ENCODE results near the gene COL7A1. TPM values are rescaled to one million over a fixed set of nuclear protein-coding genes. Genes with fewer than 3 reads are reported as not detected.

COL7A1 gene
- total and polyA plus RNA-seq, 7 donors = 1.4 to 15.4 (median 3.0) TPM

DNA sequence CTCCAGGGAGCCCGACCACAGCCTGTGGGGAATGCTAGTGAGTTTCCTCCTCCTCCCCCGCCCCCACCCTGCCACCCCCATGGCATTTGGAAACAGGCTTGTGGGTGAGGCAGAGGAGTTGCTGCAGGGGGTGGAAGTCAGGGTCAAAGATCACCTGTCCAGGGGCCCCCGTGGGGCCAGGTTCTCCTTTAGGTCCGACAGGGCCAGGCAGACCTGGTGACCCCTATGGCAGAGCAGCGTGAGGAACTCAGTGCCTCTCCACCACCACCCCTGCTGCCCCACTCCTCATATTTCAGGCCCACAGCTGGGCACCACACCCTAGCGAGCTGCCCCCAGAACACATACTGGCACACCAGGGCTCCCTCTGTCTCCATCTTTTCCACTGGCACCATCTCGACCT lies 22.6 kb downstream of the COL7A1 start:
- 76 to 80% methylated on average over 7 of the region's 7 CpGs for WGBS, 2 donors
- Histone ChIP-seq H3K36me3 (no peaks in the 10 kb centered on the region), H3K27ac (no peak overlapping the region), H3K4me1 (no peaks in the 10 kb centered on the region), H3K4me3 (no peak overlapping the region), H3K9me3 (no peaks in the 10 kb centered on the region), H3K27me3 (no peaks in the 10 kb centered on the region)
- intact Hi-C loops (cut with DNase I) = no loop called here
- TF ChIP-seq, protein P1, sequence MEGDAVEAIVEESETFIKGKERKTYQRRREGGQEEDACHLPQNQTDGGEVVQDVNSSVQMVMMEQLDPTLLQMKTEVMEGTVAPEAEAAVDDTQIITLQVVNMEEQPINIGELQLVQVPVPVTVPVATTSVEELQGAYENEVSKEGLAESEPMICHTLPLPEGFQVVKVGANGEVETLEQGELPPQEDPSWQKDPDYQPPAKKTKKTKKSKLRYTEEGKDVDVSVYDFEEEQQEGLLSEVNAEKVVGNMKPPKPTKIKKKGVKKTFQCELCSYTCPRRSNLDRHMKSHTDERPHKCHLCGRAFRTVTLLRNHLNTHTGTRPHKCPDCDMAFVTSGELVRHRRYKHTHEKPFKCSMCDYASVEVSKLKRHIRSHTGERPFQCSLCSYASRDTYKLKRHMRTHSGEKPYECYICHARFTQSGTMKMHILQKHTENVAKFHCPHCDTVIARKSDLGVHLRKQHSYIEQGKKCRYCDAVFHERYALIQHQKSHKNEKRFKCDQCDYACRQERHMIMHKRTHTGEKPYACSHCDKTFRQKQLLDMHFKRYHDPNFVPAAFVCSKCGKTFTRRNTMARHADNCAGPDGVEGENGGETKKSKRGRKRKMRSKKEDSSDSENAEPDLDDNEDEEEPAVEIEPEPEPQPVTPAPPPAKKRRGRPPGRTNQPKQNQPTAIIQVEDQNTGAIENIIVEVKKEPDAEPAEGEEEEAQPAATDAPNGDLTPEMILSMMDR (IDR thresholded peaks at IDR 0.05) = no peak
- TF ChIP-seq POLR2AphosphoS5 (IDR thresholded peaks at IDR 0.05) (no peak), POLR2A (IDR thresholded peaks at IDR 0.05) (no peak), EP300 (IDR thresholded peaks at IDR 0.05) (no peak)
- no peak for DNase-seq

DNA sequence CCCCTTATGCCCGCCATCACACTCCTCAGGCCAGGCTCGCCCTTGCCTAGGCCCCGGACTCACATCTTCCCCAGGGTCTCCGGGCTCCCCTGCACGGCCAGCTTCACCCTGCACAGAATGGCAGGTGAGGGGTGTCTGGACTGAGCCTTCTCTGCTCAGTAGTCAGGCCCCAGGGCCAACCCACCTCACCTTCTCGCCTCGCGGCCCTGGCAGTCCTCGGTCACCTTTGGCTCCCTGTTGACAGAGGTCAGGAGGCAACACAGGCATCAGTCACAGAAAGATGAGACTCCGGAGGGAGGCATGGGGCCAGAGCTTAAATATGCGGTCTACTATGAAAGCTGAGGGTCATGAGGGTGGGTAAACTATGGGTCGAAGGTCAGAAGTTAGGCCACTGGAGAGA lies 23.2 kb downstream of the COL7A1 start:
- Histone ChIP-seq H3K4me3 (no peak overlapping the region), H3K9me3 (no peaks in the 10 kb centered on the region), H3K4me1 (no peaks in the 10 kb centered on the region), H3K36me3 (no peaks in the 10 kb centered on the region), H3K27me3 (no peaks in the 10 kb centered on the region), H3K27ac (no peak overlapping the region)
- WGBS, 2 donors = 87 to 90% methylated on average over 12 of the region's 12 CpGs
- no peak for DNase-seq
- TF ChIP-seq POLR2A (IDR thresholded peaks at IDR 0.05) (no peak), EP300 (IDR thresholded peaks at IDR 0.05) (no peak), POLR2AphosphoS5 (IDR thresholded peaks at IDR 0.05) (no peak)
- TF ChIP-seq, protein P1 (IDR thresholded peaks at IDR 0.05) = no peak
- intact Hi-C loops (cut with DNase I) = no loop called here

GRCh38 chr3:48569808-48570450 lies 25.2 kb downstream of the COL7A1 start:
- Histone ChIP-seq H3K9me3 (no peaks in the 10 kb centered on the region), H3K27ac (no peak overlapping the region), H3K4me3 (no peak overlapping the region), H3K36me3 (no peaks in the 10 kb centered on the region), H3K27me3 (no peaks in the 10 kb centered on the region), H3K4me1 (peaks cover 0 to 4% (median 0%) of the 10 kb centered on the region in 4 donors)
- 86 to 89% methylated on average over 18 of the region's 18 CpGs for WGBS, 2 donors
- no peak for TF ChIP-seq POLR2AphosphoS5 (IDR thresholded peaks at IDR 0.05)
- TF ChIP-seq, protein P1 (IDR thresholded peaks at IDR 0.05) = no peak
- no peak for TF ChIP-seq EP300 (IDR thresholded peaks at IDR 0.05)
- no peak for TF ChIP-seq POLR2A (IDR thresholded peaks at IDR 0.05)
- no peak for DNase-seq
- intact Hi-C loops (cut with DNase I) = no loop called here

- TF ChIP-seq, protein P1 (IDR thresholded peaks at IDR 0.05) = no peak
- TF ChIP-seq EP300 (IDR thresholded peaks at IDR 0.05) = no peak
- no peak for TF ChIP-seq POLR2AphosphoS5 (IDR thresholded peaks at IDR 0.05)
- TF ChIP-seq POLR2A (IDR thresholded peaks at IDR 0.05) = no peak
- no peak overlapping the region for H3K27ac ChIP-seq
- intact Hi-C loops (cut with DNase I) = no loop called here
Measured at GRCh38 chr3:48569400-48569799, 25.7 kb downstream of the COL7A1 start.

GRCh38 chr3:48568476-48568875 lies 26.7 kb downstream of the COL7A1 start:
- Histone ChIP-seq H3K27ac (no peak overlapping the region), H3K27me3 (no peaks in the 10 kb centered on the region), H3K9me3 (no peaks in the 10 kb centered on the region), H3K36me3 (no peaks in the 10 kb centered on the region), H3K4me1 (peaks cover 0 to 4% (median 0%) of the 10 kb centered on the region in 4 donors), H3K4me3 (no peak overlapping the region)
- TF ChIP-seq, protein P1 (IDR thresholded peaks at IDR 0.05) = no peak
- no peak for TF ChIP-seq POLR2AphosphoS5 (IDR thresholded peaks at IDR 0.05)
- TF ChIP-seq EP300 (IDR thresholded peaks at IDR 0.05) = no peak
- no peak for TF ChIP-seq POLR2A (IDR thresholded peaks at IDR 0.05)
- no peak for DNase-seq
- intact Hi-C loops (cut with DNase I) = no loop called here
- WGBS, 2 donors = 92 to 94% methylated on average over 7 of the region's 7 CpGs

More at GRCh38 chr3:48569400-48569799, 25.7 kb downstream of the COL7A1 start:
- no peaks in the 10 kb centered on the region for H3K27me3 ChIP-seq
- H3K4me3 ChIP-seq = no peak overlapping the region
- 87 to 92% methylated on average over 10 of the region's 10 CpGs for WGBS, 2 donors
- peaks cover 0 to 4% (median 0%) of the 10 kb centered on the region in 4 donors for H3K4me1 ChIP-seq
- H3K9me3 ChIP-seq = no peaks in the 10 kb centered on the region
- H3K36me3 ChIP-seq = no peaks in the 10 kb centered on the region
- DNase-seq = no peak
